Measurements from ENCODE around the gene CACNA2D1.
A peak's percentile ranks its signal among the peaks of the same experiment; 100 is the strongest.

CACNA2D1 gene

GRCh38 chr7:82163586-82163985 lies 280.0 kb downstream of the CACNA2D1 start:
- no peak for TF ChIP-seq CTCF (conservative IDR thresholded peaks at IDR 0.05; ENCODE audit: low read depth, low read length)
- DNase-seq (ENCODE audit: low read depth): no peak
- no peak overlapping the region for H3K4me3 ChIP-seq (ENCODE audit: low read depth, low read length)

- H3K4me3 ChIP-seq (ENCODE audit: low read depth, low read length): no peak overlapping the region
- TF ChIP-seq CTCF (conservative IDR thresholded peaks at IDR 0.05; ENCODE audit: low read depth, low read length): no peak
- DNase-seq (ENCODE audit: low read depth): peak; percentile 39
Measured at GRCh38 chr7:82162289-82162688, 281.3 kb downstream of the CACNA2D1 start.

GRCh38 chr7:82158327-82158726 lies 285.2 kb downstream of the CACNA2D1 start:
- H3K4me3 ChIP-seq (ENCODE audit: low read depth, low read length): no peak overlapping the region
- TF ChIP-seq CTCF (conservative IDR thresholded peaks at IDR 0.05; ENCODE audit: low read depth, low read length): no peak
- DNase-seq (ENCODE audit: low read depth): no peak

GRCh38 chr7:82156893-82157292 lies 286.7 kb downstream of the CACNA2D1 start:
- peak; percentile 16 for DNase-seq (ENCODE audit: low read depth)

GRCh38 chr7:82156168-82156567 lies 287.4 kb downstream of the CACNA2D1 start:
- DNase-seq (ENCODE audit: low read depth): peak; percentile 12
- TF ChIP-seq CTCF (conservative IDR thresholded peaks at IDR 0.05; ENCODE audit: low read depth, low read length): no peak
- H3K4me3 ChIP-seq (ENCODE audit: low read depth, low read length): no peak overlapping the region

More at GRCh38 chr7:82156893-82157292, 286.7 kb downstream of the CACNA2D1 start:
- no peak overlapping the region for H3K4me3 ChIP-seq (ENCODE audit: low read depth, low read length)
- TF ChIP-seq CTCF (conservative IDR thresholded peaks at IDR 0.05; ENCODE audit: low read depth, low read length): no peak

- H3K4me3 ChIP-seq (ENCODE audit: low read depth, low read length): no peak overlapping the region
- DNase-seq (ENCODE audit: low read depth): no peak
- no peak for TF ChIP-seq CTCF (conservative IDR thresholded peaks at IDR 0.05; ENCODE audit: low read depth, low read length)
Measured at GRCh38 chr7:82154728-82155127, 288.8 kb downstream of the CACNA2D1 start.

- TF ChIP-seq CTCF (conservative IDR thresholded peaks at IDR 0.05; ENCODE audit: low read depth, low read length): no peak
- no peak for DNase-seq (ENCODE audit: low read depth)
- H3K4me3 ChIP-seq (ENCODE audit: low read depth, low read length): no peak overlapping the region
Measured at GRCh38 chr7:82153776-82154175, 289.8 kb downstream of the CACNA2D1 start.
